OCI-LY1 (cell line): ENCODE measurements around the gene SRSF12.
A peak's percentile ranks its signal among the peaks of the same experiment; 100 is the strongest.

Source experiments
- H2AFZ ChIP-seq: fragments of 200-600 bp; sonication (generic), shearing (Covaris generic); 2 replicates; pipeline ENCODE4 v1.6.0; 2014; ENCODE audit warnings: antibody characterized with exemption, mild to moderate bottlenecking, low read length
- H3F3A ChIP-seq: fragments of 200-600 bp; sonication (generic), shearing (Covaris generic); 2 replicates; pipeline ENCODE4 v1.6.0; 2014; ENCODE audit warnings: mild to moderate bottlenecking, antibody characterized with exemption, low read length, moderate library complexity; ENCODE audit not compliant: insufficient read depth
- H3K27ac ChIP-seq: fragments of 200-600 bp; sonication (generic); 2 replicates; pipeline ENCODE4 v1.5.1; 2014; ENCODE audit warnings: low read length, mixed run types, mild to moderate bottlenecking, low read depth; ENCODE audit not compliant: poor library complexity, severe bottlenecking
- H3K27me3 ChIP-seq: fragments of 200-600 bp; sonication (generic); 2 replicates; pipeline ENCODE4 v1.6.0; 2014; ENCODE audit warnings: antibody characterized with exemption, mild to moderate bottlenecking, low read length, moderate library complexity; ENCODE audit not compliant: insufficient read depth
- H3K36me3 ChIP-seq: fragments of 200-600 bp; sonication (generic); 2 replicates; pipeline ENCODE4 v1.6.1; 2014; ENCODE audit warnings: mild to moderate bottlenecking, antibody characterized with exemption, low read length, moderate library complexity, mixed read lengths; ENCODE audit not compliant: insufficient read depth
- H3K4me1 ChIP-seq: fragments of 200-600 bp; sonication (generic); 2 replicates; pipeline ENCODE4 v1.5.1; 2014; ENCODE audit warnings: mild to moderate bottlenecking, low read length, moderate library complexity; ENCODE audit not compliant: insufficient read depth, severe bottlenecking
- H3K4me2 ChIP-seq: fragments of 200-600 bp; sonication (generic), shearing (Covaris generic); 2 replicates; pipeline ENCODE4 v1.6.1; 2014; ENCODE audit warnings: low read length
- H3K4me3 ChIP-seq: fragments of 200-600 bp; sonication (generic); 2 replicates; pipeline ENCODE4 v1.5.1; 2014; ENCODE audit warnings: low read length, low read depth, mild to moderate bottlenecking, mixed read lengths; ENCODE audit not compliant: poor library complexity, severe bottlenecking
- H3K79me2 ChIP-seq: fragments of 200-600 bp; shearing (Covaris generic); 2 replicates; pipeline ENCODE4 v1.6.1; 2016; ENCODE audit warnings: mixed run types, low read length, mixed read lengths; ENCODE audit not compliant: insufficient read depth
- H3K9ac ChIP-seq: fragments of 200-600 bp; sonication (generic), shearing (Covaris generic); 2 replicates; pipeline ENCODE4 v1.6.1; 2014; ENCODE audit warnings: mild to moderate bottlenecking, low read length, mixed read lengths
- H3K9me2 ChIP-seq: fragments of 200-600 bp; sonication (generic), shearing (Covaris generic); 2 replicates; pipeline ENCODE4 v1.6.1; 2014; ENCODE audit warnings: low read depth, mild to moderate bottlenecking, low read length, mixed read lengths
- H3K9me3 ChIP-seq: fragments of 200-600 bp; shearing (Covaris generic); 2 replicates; pipeline ENCODE4 v1.6.1; 2014; ENCODE audit warnings: low read length, mixed read lengths
- H4K20me1 ChIP-seq: fragments of 200-600 bp; sonication (generic), shearing (Covaris generic); 2 replicates; pipeline ENCODE4 v1.6.0; 2016; ENCODE audit warnings: mild to moderate bottlenecking, low read length; ENCODE audit not compliant: insufficient read depth
- EZH2 ChIP-seq: fragments of 200-600 bp; sonication (generic), shearing (Covaris generic); IDR thresholded peaks from 2 replicates; pipeline ENCODE4 v1.8.0; 2017; ENCODE audit warnings: borderline replicate concordance, mixed run types, mild to moderate bottlenecking, antibody characterized with exemption, low read length, moderate library complexity, mixed read lengths
- TF ChIP-seq, protein P1 (sequence below): fragments of 200-600 bp; sonication (generic), shearing (Covaris generic); IDR thresholded peaks from 2 replicates; pipeline ENCODE4 v1.5.1; 2017; ENCODE audit warnings: mild to moderate bottlenecking, antibody characterized with exemption, low read length, moderate library complexity, mixed read lengths

Gene SRSF12

DNA sequence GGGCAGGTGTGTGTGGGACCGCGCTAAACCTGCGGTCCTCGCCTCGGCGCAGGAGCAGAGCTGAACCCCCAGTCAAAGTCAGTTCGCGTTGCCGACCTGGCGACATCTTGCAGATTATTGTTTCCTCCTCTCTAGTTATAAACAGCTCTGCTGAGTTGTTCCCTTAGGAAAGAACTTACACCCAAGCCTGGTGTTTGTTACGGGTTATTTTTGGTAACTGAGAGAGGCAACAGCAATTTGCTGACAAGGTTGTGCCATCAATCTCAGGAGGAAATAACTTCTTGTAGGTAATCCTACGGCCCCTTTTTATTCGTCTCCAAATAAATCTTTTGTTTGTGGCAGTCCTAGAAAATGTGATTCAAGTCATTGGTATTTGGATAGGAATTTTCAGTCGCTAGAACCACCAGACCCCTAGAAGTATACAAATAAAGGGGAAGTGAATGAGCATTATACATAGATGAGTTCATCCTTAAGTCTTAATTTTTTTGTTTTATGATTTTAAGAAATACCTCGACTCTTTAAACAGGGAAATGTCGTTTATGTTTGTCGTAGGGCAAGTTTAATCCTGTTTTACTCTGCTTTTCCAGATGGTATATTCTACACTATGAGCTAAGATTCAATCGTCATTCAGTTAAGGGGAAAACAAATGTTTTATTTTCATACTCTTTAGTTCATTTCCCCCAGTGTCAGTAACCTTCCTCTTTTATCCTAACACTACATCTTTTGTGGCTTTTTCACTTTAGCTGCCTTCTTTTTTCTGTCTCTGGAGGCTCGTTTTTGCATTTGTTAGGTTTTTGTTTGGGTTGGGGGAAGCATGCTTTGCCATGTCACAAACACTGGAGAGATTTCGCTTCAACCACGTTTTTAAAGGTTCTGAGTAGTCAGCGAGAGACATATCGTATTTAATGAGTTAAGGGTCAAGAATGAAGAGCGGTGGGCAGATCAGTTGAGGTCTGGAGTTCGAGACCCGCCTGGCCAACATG lies 29.1 kb upstream of the SRSF12 start:
- Histone ChIP-seq H4K20me1 (no peaks in the 10 kb centered on the region), H3K4me3 (peak overlapping the region; percentile 90), H2AFZ (no peak overlapping the region), H3K4me1 (peaks cover 35% of the 10 kb centered on the region), H3K9me3 (no peaks in the 10 kb centered on the region), H3K79me2 (peaks cover 10% of the 10 kb centered on the region; the same call in 1 of the 2 replicates), H3K36me3 (peaks cover 22% of the 10 kb centered on the region; the same call in 1 of the 2 replicates), H3K27me3 (no peaks in the 10 kb centered on the region), H3F3A (no peaks in the 10 kb centered on the region), H3K4me2 (peak overlapping the region; percentile 71), H3K9ac (peak overlapping the region; percentile 85), H3K9me2 (no peaks in the 10 kb centered on the region), H3K27ac (peak overlapping the region; percentile 64)
- TF ChIP-seq, protein P1, sequence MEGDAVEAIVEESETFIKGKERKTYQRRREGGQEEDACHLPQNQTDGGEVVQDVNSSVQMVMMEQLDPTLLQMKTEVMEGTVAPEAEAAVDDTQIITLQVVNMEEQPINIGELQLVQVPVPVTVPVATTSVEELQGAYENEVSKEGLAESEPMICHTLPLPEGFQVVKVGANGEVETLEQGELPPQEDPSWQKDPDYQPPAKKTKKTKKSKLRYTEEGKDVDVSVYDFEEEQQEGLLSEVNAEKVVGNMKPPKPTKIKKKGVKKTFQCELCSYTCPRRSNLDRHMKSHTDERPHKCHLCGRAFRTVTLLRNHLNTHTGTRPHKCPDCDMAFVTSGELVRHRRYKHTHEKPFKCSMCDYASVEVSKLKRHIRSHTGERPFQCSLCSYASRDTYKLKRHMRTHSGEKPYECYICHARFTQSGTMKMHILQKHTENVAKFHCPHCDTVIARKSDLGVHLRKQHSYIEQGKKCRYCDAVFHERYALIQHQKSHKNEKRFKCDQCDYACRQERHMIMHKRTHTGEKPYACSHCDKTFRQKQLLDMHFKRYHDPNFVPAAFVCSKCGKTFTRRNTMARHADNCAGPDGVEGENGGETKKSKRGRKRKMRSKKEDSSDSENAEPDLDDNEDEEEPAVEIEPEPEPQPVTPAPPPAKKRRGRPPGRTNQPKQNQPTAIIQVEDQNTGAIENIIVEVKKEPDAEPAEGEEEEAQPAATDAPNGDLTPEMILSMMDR, result no peak
- no peak for TF ChIP-seq EZH2

DNA sequence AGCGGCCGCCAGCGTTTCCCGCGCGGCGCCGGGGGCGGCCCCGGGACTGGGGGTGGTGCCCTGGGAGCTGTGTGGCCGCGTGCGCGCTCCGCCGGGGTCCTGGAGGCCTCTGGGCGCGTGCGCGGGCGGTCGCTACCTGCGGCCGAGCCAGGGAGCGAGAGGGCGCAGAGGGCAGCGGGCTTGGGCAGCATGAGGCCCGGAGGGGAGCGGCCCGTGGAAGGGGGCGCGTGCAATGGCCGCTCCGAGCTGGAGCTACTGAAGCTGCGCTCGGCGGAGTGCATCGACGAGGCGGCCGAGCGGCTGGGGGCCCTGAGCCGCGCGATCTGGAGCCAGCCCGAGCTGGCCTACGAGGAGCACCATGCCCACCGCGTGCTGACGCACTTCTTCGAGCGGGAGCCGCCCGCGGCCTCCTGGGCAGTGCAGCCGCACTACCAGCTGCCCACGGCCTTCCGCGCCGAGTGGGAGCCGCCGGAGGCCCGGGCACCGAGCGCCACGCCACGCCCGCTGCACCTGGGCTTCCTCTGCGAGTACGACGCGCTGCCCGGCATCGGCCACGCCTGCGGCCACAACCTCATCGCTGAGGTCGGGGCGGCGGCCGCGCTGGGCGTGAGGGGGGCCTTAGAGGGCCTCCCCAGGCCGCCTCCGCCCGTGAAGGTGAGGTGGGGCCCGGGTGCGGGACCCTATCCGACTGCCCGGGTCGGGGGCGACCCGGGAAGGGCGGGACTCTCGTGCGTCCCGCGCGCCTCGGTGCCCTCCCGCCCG lies 28.3 kb upstream of the SRSF12 start, which contains the start of gene PM20D2:
Gene PM20D2, plus strand, starts transcription at position 100 of the 762 bp plus-strand sequence. Its CDS starts 90 bp downstream, at position 190.
- Histone ChIP-seq H3K27me3 (no peaks in the 10 kb centered on the region), H3K4me3 (peak within 1 kb of the TSS; percentile 90), H3K4me2 (peak within 1 kb of the TSS; percentile 71), H3K36me3 (peaks cover 15% of the 10 kb centered on the region; the same call in 1 of the 2 replicates), H3K27ac (peak within 1 kb of the TSS; percentile 64), H3K79me2 (peaks cover 10% of the 10 kb centered on the region; the same call in 1 of the 2 replicates), H3K4me1 (peaks cover 35% of the 10 kb centered on the region), H3K9me2 (no peaks in the 10 kb centered on the region), H4K20me1 (no peaks in the 10 kb centered on the region), H2AFZ (peak within 1 kb of the TSS; percentile 70; the same call in 1 of the 2 replicates), H3F3A (no peaks in the 10 kb centered on the region), H3K9ac (peak within 1 kb of the TSS; percentile 85), H3K9me3 (no peaks in the 10 kb centered on the region)
- TF ChIP-seq, protein P1, result no peak
- TF ChIP-seq EZH2, result no peak

DNA sequence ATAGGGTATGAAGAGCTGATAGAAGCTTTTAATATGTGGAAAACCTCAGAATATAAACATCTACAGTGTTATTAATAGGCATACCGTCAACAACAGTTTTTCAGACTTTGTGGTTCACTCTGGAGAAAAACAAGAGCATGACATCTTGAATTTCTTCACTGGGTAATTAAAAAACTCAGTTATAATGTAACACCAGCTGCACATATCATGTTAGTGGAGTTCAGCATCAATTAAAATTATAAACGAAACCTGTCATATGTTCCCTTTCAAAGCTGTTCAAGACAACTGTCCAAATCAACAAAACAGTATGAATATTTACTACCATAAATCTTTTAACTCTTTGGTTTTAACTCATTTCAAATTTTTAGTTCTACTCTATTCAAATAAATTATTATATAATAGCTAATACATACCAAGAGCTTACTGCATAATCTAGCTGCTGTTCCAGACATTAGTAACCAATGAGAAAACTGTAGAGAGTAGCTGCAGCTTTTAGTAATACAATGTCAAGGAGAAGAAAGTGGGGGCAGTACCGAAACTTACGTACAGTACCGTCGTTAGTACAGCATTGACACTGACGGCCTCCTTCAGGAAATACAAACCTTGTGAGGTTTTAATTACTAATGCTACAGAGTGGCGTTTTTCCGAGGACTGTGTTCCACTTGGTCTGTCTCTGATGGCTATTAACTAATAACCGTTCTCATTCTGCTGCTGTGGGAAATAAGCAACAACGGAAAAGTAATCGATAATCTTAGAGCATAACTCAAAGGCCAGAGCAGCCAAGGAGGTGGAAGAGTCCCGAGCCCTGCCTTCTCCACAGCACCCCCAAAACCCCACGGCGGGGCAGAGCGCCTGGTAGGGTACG lies 27.5 kb upstream of the SRSF12 start:
- Histone ChIP-seq H3K4me3 (peak overlapping the region; percentile 90), H3K4me2 (peak overlapping the region; percentile 71), H3K9ac (peak overlapping the region; percentile 85), H3K4me1 (peaks cover 35% of the 10 kb centered on the region), H3K36me3 (peaks cover 15% of the 10 kb centered on the region; the same call in 1 of the 2 replicates), H3K9me2 (no peaks in the 10 kb centered on the region), H3K27me3 (no peaks in the 10 kb centered on the region), H3F3A (no peaks in the 10 kb centered on the region), H3K79me2 (peaks cover 10% of the 10 kb centered on the region; the same call in 1 of the 2 replicates), H3K9me3 (no peaks in the 10 kb centered on the region), H3K27ac (peak overlapping the region; percentile 64), H2AFZ (peak overlapping the region; percentile 70; the same call in 1 of the 2 replicates), H4K20me1 (no peaks in the 10 kb centered on the region)
- TF ChIP-seq, protein P1, result no peak
- no peak for TF ChIP-seq EZH2
